HPDE6-E6E7 (cell line): ENCODE data around the gene C1orf115.
"Not testable (repeated sequence)": the region's sequence is repeated elsewhere in the genome, so short reads cannot be mapped to it uniquely, and the experiment has no call there.

Experiments used
- DNase-seq: peaks from one replicate; pipeline ENCODE4 v3.0.0; 2011; ENCODE audit warnings: missing footprints; ENCODE audit errors: extremely low spot score

Gene C1orf115

DNA sequence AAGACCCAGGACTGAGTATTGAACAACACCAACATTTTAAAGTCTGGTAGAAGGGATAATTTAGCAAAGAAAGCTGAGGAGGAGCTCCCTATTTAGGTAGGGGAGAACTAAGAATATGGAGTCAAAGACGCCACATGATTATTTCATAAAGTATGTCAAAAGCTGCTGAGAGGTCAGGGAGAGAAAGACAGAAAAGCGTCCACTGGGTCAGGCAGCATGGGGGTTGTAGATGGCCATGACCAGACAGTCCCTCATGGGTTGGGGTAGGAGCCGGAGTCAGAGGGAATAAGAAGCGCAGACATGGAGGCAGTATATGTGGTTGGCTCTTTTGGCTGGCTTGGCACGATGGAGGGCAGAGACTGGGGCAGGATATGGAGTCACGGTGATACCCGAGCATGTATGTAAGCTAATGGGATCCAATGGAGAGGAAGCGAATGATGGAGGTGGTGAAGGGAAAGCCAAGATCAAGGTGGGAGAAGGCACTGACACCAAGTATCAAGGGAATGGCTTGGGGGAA is 4.8 kb downstream of the C1orf115 start:
- DNase-seq: no peak

DNA sequence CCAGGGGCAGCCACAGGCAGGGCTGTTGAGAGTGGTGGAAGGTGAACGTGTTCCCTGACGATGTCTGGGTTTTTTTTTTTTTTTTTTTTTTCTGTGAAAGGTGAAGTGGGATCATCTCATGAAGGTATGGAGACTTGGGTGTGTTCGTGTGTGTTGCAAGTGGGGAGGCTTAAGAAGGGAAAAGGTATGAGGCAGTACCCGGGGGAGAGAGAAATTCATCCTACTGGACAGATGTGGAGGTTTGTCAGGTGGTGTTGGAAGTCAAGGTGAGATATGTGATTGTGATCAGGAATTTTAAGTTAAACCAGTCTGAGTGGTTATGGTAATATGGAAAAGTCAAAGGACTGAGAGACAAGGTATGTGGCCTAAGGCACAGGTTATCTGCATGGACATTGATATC is 5.3 kb downstream of the C1orf115 start:
- DNase-seq: no peak

GRCh38 chr1:220696226-220696862 is 6.2 kb downstream of the C1orf115 start:
- DNase-seq: no peak

- no peak for DNase-seq
These were observed 6.7 kb downstream of the C1orf115 start for GRCh38 chr1:220696863-220697231.

- no peak for DNase-seq
These were observed 7.2 kb downstream of the C1orf115 start for GRCh38 chr1:220697326-220697725.

DNA sequence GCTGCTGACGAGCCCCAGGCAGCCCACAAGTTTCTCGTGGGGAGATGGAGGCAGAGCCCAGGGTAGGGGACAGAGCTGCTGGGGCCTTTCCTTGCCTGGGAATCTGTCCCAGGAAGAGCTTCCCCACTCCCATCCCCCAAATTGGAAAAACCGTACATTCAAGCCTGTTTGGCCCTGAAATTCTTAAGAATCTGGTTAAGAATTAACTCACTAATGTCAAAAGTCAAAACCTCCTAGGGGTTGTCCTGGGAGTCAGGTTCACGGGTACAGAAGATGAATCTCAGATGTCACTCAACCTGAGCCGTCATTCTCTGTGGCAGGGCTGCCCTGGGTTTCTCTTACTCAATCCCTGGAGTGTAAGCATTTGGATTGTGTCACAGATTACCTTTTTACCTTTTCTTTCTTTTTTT is 8.4 kb downstream of the C1orf115 start:
- DNase-seq: no peak

- DNase-seq: no peak
These were observed 8.9 kb downstream of the C1orf115 start for GRCh38 chr1:220699044-220699443.

DNA sequence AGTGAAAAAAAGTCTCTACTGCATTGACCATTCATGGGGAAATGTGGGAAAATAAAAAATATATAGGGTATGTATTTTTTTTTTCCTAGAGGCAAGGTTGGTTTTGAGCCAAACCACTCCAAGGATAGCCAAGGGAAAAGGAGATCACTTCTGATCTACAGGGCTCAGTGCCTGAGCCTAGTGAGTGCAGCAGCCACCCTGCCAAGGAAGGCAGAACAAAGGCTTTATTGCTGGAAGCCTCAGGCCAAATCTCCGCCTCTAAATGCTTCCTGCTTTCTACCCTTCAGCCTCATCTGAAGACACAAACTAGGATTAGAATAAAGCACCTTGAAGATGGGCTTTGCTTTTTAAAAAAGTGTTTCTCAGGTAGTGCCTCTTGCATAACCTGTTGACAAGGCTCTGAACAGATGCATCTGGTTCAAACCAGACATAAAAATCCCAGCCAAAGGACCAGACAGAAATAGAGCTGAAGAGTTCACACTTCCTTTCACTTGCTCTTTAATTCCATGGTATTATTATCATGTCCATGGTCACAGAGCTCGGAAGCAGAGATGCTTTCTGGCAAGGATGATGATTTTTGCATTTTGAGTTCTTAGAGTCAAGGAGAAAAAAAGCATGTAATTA is 10.5 kb downstream of the C1orf115 start:
- DNase-seq: no peak

DNA sequence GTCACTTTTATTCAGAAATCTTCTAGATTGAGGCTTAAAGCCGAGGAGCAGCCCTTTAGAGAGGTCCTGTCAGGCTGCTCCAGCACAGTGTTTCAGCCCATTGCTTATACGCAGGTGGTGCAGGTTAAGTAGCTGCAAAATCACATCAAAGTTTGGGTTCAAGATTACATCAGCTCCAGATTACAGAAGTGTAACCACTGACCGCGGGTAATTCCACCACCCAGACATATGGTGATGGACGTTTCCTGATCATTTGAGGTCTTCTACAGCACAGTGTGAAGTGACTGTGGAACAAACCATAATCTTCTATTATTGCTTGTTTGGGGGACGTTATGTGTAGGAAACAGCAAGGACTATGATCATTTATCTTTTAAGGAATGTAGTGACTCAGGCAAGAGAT is 11.8 kb downstream of the C1orf115 start:
- no peak for DNase-seq

- DNase-seq: no peak
These were observed 12.6 kb downstream of the C1orf115 start for GRCh38 chr1:220702733-220703270.

DNA sequence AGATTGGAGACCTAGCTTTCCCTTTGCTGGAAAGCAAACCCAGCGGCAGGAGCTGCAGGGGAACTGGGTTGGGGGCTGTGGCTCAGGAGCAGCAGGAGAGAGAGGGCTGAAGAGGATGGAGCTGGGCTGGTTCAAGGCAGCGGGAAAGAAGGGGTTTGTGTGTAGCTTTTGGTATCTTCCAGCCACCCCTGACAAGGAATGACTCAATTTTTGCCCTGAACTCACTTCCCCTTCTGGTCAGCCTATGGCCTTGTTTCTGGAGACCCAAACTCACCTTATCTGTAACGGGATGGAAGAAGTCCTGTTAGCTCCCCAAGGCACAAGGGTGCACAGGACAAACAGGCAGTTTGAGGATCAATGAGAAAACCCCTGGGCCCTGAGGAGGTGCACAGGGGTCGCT is 13.1 kb downstream of the C1orf115 start:
- DNase-seq: no peak

GRCh38 chr1:220705782-220706181 is 15.6 kb downstream of the C1orf115 start:
- no peak for DNase-seq

GRCh38 chr1:220706480-220706879 is 16.3 kb downstream of the C1orf115 start:
- DNase-seq: no peak

- no peak for DNase-seq
These were observed 17.0 kb downstream of the C1orf115 start for GRCh38 chr1:220707160-220707559.

DNA sequence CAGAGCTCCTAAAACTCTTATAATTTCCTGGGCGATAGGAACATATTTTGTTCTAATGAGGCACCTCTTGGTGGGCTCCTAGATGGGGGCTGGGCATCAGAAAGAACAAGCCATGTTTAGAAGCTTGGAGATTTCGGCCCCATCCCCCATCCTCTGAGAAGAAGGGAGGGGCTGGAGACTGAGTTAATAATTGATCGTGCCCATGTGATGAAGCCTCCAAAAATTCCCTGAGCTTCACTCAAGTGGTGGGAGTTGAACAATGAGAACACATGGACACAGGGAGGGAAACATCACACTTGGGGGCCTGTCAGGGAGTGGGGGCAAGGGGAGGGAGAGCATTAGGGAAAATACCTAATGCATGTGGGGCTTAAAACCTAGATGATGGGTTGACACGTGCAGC is 18.1 kb downstream of the C1orf115 start:
- DNase-seq: no peak

GRCh38 chr1:220708936-220709801 is 19.0 kb downstream of the C1orf115 start:
- DNase-seq: no peak

DNA sequence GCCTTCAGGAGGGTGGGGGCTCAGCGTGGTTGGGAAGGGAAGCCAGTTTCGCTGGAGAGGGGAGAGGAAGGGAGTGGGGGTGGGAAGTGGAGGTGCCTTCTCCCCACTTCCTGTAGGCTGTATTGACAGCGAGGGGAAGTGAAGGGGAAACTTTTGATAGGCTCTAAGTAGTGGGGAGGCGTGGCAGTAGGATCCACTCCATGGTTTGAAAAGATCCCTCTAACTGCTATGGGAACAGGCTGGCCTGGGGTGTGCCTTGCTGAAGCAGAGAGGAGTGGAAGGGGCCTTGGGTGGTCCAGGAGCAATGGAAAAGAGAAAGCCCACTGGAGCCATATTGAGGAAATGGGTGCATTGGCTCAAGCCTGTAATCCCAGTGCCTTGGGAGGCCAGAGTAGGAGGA is 20.2 kb downstream of the C1orf115 start:
- DNase-seq: no peak

- no peak for DNase-seq
These were observed 21.1 kb downstream of the C1orf115 start for GRCh38 chr1:220711056-220711809.

- not testable (repeated sequence) for DNase-seq
These were observed 25.8 kb downstream of the C1orf115 start for GRCh38 chr1:220715986-220716385.

- DNase-seq: no peak
These were observed 27.9 kb downstream of the C1orf115 start for GRCh38 chr1:220717800-220718640.

DNA sequence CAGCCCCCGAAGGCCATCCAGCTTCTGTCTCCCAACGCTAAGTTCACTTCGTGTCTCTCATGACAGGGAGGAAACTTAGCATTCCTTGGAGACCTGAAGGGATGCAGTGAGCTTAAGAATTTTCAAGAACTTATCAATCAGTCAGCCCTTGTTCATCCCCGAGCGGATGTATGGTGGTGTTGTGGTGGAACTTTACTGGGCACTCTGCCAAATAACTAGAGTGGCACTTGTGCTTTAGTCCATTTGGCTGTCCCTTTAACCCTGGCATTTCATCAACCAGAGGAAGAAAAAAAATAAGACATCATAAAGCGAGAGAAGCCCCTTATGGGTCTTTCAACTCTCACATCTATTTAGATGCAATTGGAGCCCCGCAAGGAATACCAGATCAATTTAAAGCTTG is 31.1 kb downstream of the C1orf115 start:
- not testable (repeated sequence) for DNase-seq
